HG02840 (cell line): Measurements from ENCODE around the gene CDH26.

Experiments
- ATAC-seq: cut with Tn5 transposase; IDR thresholded peaks from one replicate; pipeline ENCODE4 v1.9.1; 2021; ENCODE audit warnings: mild to moderate bottlenecking, moderate library complexity, moderate number of reproducible peaks; ENCODE audit not compliant: unreplicated experiment, low FRiP score

CDH26 gene

DNA sequence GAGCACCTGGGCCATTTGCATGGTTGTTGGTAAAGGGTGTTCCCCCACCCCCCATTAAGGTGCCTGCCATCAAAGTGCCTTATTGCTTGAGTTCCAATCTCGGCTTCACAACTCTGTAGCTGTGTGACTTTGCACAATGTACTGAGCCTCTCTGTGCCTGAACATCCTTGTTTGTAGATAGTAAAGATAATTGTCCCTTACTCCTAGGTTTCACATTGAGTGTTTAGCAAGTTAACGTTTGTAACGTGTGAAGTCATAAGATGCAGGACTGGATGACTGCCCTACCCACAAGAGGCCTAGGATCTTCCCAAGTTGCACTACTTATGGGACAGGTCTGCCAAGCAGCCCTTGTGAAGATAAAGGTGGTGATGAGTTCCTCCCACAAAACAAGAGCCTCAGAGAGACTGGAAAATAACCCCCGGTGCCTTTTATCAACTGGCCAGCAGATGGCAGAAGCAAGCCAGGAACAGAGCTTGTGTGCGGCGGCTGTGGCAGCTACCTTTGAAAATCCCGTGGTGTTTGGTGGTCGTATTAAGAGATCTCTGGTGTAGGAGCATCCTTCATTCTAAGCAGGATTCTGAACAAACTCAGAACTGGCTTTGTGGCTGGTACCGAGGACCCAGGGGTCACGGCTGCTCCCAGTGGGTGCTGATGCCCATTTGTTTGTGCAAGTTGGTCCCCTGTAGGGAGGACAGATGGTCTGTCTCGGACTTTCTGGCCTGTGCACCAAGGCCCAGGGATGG is 99.1 kb downstream of the CDH26 start:
- ATAC-seq: no peak

DNA sequence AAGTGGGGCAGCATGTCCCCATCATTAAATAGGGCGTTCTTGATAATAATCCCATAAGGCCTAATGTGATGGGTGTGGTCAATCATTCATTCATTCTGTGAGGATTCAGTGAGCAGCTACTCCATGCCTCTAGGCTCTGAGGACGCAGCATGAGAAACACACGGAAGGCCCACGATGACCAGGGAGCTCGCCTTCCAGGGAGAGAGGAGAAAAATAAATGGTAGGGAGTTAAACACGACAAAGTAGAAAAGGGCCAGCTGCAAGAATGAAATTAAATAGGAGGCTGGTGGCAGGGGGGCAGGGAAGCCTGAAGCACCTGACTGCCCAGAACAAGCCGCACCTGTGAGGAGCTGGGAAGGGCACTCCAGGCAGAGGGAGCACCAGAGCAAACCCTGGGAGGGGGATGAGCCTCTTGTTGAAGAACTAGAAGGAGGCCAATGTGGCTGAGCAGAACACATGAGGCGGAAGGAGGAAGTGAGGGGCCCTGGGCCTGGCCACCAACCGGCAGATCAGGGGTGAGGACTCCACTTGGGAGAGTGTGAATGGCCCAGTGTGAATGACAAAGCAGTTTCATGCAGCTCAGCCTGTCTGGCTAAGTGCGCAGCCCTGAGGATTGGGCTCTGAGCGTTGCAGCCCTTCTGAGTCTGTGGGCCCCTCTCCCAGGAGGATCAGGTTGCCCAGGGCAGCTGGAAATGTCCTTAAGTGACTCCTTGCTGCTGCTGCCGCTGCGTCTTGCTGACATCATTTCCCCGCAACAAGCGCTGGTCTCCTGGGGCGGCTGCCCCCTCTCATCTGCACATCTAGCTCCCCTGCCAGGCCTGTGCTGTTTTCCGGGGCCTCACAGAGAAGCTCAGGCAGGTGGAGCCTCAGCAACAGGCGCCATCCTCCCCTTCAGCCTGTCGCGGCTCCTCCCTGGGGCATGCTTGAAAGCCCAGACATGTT is 99.9 kb downstream of the CDH26 start:
- ATAC-seq: no peak

DNA sequence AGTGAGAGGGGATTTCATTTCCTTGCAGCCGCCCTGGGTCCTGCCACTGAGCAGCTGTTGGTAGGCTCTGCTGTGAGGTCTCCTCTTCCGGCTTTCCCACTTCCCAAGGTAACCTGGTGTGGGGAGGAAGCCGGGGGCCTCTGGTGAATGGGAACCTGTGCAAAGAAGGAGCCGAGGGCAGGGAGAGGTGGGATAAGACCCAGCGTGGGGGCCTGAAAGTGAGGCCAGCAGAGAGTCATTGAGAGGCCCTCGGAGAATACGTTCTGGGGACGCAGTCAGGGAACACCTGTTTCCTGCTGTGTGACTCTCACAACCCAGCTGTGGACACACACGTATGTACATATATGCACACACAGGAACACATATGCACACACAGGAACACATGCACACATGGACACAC is 100.7 kb downstream of the CDH26 start:
- no peak for ATAC-seq

DNA sequence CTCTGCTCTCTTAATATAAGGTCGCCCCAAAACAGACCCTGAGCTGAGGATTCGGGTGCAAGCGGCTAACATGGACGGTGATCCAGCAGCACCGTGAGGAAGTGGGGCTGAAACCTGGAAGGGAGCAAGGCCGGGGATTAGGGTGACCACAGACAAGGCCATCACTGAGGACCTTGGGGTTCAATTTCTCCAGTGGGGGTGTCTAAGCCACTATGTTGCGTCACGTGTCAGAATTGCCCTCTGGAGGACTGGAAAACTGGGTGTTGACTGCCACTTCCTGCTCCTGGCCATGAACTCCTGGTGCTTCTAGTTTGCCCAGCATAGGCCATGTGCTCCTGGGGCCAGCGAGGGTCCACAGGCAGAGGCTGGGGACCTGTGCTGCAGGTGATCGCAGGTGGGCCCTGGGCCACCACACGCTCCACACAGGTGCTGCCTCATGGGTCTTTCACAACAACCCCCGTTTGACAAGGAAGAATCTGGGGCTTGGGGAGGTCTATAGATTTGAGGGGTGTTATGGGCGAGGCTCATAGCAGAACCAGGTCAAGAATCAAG is 101.9 kb downstream of the CDH26 start:
- ATAC-seq: no peak

DNA sequence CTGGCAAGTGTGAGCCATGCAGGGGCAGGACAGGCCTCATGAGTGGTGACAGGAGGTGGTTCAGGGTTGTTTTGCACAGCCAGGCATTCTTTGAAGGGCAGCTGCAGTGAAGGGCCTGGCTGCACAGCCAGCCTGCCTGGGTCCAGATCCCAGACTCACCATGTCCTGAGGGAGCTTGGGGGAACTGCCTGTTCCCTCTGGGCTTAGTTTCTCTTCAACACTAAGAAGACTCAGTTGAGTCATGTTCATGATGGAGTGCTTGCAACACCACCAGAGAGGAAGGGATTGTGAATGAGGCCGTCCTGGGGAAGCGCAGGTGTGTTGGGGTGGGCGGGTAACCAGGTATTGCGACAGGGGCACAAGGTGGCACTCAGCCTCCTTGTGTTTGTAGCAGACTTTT is 102.4 kb downstream of the CDH26 start:
- ATAC-seq: no peak

DNA sequence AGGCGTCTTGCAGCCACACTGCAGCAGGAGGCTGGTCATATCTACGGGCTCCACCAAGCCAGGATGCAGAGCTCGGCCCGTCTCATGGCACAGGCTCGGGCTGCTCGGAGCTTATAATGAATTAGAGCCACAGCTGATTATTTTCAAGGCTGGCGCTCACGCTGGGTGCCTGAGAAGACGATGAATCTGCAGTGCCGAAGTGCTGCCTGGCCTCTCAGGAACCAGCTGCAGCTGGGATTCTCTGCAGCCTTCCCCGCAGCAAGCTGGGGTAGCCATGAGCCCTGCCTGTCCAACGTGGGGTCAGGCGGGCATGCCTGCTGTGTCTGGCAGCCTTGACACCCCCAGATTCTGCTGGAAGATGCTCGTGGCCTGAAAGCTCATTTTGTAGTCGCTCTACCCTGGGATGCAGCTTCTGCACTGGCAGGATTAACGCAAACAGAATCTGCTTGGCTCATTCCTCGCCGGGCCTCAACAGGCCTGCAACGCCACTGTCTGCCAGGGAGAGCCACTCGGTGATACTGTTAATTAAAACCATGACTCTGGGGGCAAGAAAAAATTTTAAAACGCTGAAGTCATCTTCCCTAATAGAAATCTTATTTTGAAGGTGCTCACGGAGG is 104.3 kb downstream of the CDH26 start:
- ATAC-seq: no peak

DNA sequence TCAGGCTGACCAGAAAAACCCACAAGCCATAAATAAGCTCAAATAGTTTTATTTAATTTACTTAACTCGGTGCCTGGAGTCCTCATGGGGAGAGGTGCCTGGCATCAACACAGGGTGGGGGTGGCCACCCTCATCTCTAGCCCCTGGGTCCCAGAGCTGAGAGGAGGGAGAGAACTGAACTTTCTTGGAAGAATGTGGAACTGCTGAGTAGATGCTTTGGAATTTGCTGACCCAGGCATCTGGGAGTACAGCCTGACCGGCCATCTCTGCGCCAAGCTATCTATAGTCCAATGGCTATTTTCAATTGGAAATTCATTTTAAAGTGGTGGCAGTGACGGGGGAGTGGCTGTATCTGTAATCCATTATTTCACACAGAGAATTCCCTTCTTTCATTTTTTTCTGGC is 104.8 kb downstream of the CDH26 start:
- no peak for ATAC-seq

DNA sequence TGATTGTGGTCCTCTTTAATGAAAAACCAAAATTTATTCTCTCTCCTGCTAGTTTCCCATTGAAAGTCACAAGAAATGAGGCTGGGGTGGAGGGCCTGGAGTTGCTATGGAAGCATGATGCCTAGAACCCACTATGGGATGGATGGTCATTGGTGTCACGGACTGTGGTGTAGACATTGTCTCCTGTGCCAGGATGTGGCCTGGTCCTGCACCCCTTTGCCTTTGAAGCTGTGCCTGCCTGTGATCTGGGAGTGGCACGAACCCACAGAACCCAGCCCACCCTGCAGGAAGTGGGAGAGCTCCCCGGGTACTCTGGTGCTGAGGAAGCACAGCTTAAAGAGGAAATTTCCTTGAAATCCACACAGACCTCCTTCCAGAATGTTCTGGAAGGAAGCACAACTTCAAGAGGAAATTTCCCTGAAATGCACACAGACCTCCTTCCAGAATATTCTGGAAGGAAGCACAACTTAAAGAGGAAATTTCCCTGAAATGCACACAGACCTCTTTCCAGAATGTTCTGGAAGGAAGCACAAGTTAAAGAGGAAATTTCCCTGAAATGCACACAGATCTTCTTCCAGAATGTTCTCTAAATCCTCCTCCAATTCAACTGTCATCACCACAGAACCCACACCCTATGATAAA is 105.6 kb downstream of the CDH26 start:
- ATAC-seq: no peak
